Endothelial cell of umbilical vein (primary cell): ENCODE measurements around the gene FAM168A. TPM values are rescaled to one million over a fixed set of nuclear protein-coding genes. Genes with fewer than 3 reads are reported as not detected.
A peak's percentile ranks its signal among the peaks of the same experiment; 100 is the strongest.

Experiments
- BruUV-seq: library from RNA; stranded (reverse); fragments of 400-500 nt; replicated peaks from 2 replicates; lab custom pipeline; 2021; lab: Mats Ljungman, UMichigan
- CTCF ChIA-PET: fragments of 300-600, 350-600 bp; sonication (Branson Sonifier 250); formaldehyde crosslinking; loops from one replicate; lab custom pipeline; 2021; ENCODE audit warnings: antibody characterized with exemption, inconsistent platforms; lab: Charles Lee
- POLR2A ChIA-PET: fragments of 300-600, 350-600 bp; sonication (Branson Sonifier 250); formaldehyde crosslinking; loops from one replicate; lab custom pipeline; 2021; ENCODE audit warnings: antibody characterized with exemption, inconsistent platforms; lab: Charles Lee
- DNase-seq: peaks from one replicate; pipeline ENCODE4 v3.0.0-alpha.2; 2011; ENCODE audit warnings: low read depth, low spot score
- FAIRE-seq: peaks from 2 replicates; lab custom pipeline; 2011; peaks lifted over from hg19 to GRCh38; lab: Jason Lieb, UNC
- H2AFZ ChIP-seq: 2 replicates; pipeline ENCODE4 v1.6.0; 2012; ENCODE audit warnings: low read depth, low read length, control low read depth, inconsistent platforms
- H3K27ac ChIP-seq: 2 replicates; pipeline ENCODE4 v1.5.1; 2011; ENCODE audit warnings: low read depth, mild to moderate bottlenecking, control low read depth, low read length, moderate library complexity; ENCODE audit not compliant: insufficient read depth
- H3K27me3 ChIP-seq, 2 experiments: 2 replicates each; pipeline versions ENCODE4 v1.6.0 to v1.6.1; 2011; ENCODE audit warnings: low read length in 2 of 2, mixed read lengths in 1 of 2; ENCODE audit not compliant: control insufficient read depth in 2 of 2, insufficient read depth in 2 of 2
- H3K36me3 ChIP-seq, 2 experiments: 2 replicates in 1 of 2; 3 replicates in 1 of 2; pipeline ENCODE4 v1.5.1; 2011; ENCODE audit warnings: low read length in 2 of 2, mild to moderate bottlenecking in 1 of 2, moderate library complexity in 1 of 2; ENCODE audit not compliant: control insufficient read depth in 2 of 2, insufficient read depth in 2 of 2; ENCODE audit errors: extremely low read depth in 1 of 2
- H3K4me1 ChIP-seq: 3 replicates; pipeline ENCODE4 v1.5.1; 2011; ENCODE audit warnings: mild to moderate bottlenecking, low read length; ENCODE audit not compliant: control insufficient read depth, insufficient read depth; ENCODE audit errors: extremely low read depth
- H3K4me2 ChIP-seq: 2 replicates; pipeline ENCODE4 v1.6.1; 2011; ENCODE audit warnings: low read length, control low read depth, mixed read lengths; ENCODE audit not compliant: insufficient read depth
- H3K4me3 ChIP-seq, 3 experiments: fragments of 200-600 bp in 1 of 3; sonication (generic), shearing (Covaris generic) in 1 of 3; replicated peaks in 1 of 3; 2 replicates each; pipeline ENCODE4 v1.5.1; 2011 to 2016; ENCODE audit warnings: control low read depth in 3 of 3, low read length in 3 of 3, mild to moderate bottlenecking in 2 of 3, inconsistent platforms in 1 of 3, low read depth in 1 of 3, moderate library complexity in 1 of 3; ENCODE audit not compliant: insufficient read depth in 1 of 3
- H3K79me2 ChIP-seq: 2 replicates; pipeline ENCODE4 v1.6.0; 2012; ENCODE audit warnings: low read length, inconsistent platforms; ENCODE audit not compliant: control insufficient read depth, insufficient read depth
- H3K9ac ChIP-seq: replicated peaks from 2 replicates; pipeline ENCODE3; 2011; ENCODE audit warnings: low read length, control low read depth; ENCODE audit not compliant: insufficient read depth; ENCODE audit errors: extremely low read depth
- H3K9me1 ChIP-seq: replicated peaks from 3 replicates; pipeline ENCODE4 v1.6.0; 2011; ENCODE audit warnings: mild to moderate bottlenecking, low read length; ENCODE audit not compliant: control insufficient read depth, insufficient read depth; ENCODE audit errors: extremely low read depth
- H3K9me3 ChIP-seq: replicated peaks from 2 replicates; pipeline ENCODE4 v1.5.1; 2012; ENCODE audit warnings: low read length, inconsistent platforms; ENCODE audit not compliant: control insufficient read depth, insufficient read depth
- H4K20me1 ChIP-seq: replicated peaks from 2 replicates; pipeline ENCODE3; 2011; ENCODE audit warnings: mild to moderate bottlenecking, low read length; ENCODE audit not compliant: control insufficient read depth, insufficient read depth; ENCODE audit errors: extremely low read depth
- CTCF ChIP-seq, 2 donors: IDR thresholded peaks; 1 replicate in 1 of 2; 2 replicates in 1 of 2; pipeline ENCODE4 v1.5.1; 2011; ENCODE audit warnings: low read length in 2 of 2, mild to moderate bottlenecking in 2 of 2, moderate library complexity in 2 of 2, control low read depth in 1 of 2, inconsistent platforms in 1 of 2, low read depth in 1 of 2; ENCODE audit not compliant: insufficient read depth in 1 of 2; ENCODE audit errors: extremely low read depth in 1 of 2
- EZH2 ChIP-seq: IDR thresholded peaks from 2 replicates; pipeline ENCODE4 v1.6.1; 2012; ENCODE audit warnings: borderline replicate concordance, low read depth, mild to moderate bottlenecking, moderate library complexity, low read length, inconsistent platforms; ENCODE audit not compliant: severe bottlenecking
- FOS ChIP-seq: IDR thresholded peaks from 2 replicates; pipeline ENCODE4 v1.6.1; 2011; ENCODE audit warnings: mild to moderate bottlenecking, low read length, moderate library complexity, borderline replicate concordance; ENCODE audit not compliant: insufficient read depth
- GATA2 ChIP-seq: IDR thresholded peaks from 2 replicates; pipeline ENCODE4 v1.7.0; 2011; ENCODE audit warnings: low read depth, mild to moderate bottlenecking, moderate library complexity, mixed read lengths, low read length; ENCODE audit not compliant: insufficient read length, insufficient read depth
- JUN ChIP-seq: IDR thresholded peaks from 2 replicates; pipeline ENCODE4 v1.6.1; 2011; ENCODE audit warnings: borderline replicate concordance, low read depth; ENCODE audit not compliant: insufficient read length, insufficient read depth
- MAX ChIP-seq: IDR thresholded peaks from 2 replicates; pipeline ENCODE4 v1.6.1; 2011; ENCODE audit not compliant: insufficient read depth, insufficient read length
- MYC ChIP-seq: IDR thresholded peaks from one replicate; pipeline ENCODE4 v1.6.1; 2011; ENCODE audit warnings: mild to moderate bottlenecking, low read depth, low read length
- POLR2A ChIP-seq: IDR thresholded peaks from 2 replicates; pipeline ENCODE4 v1.6.1; 2012; ENCODE audit warnings: low read depth, mild to moderate bottlenecking, control low read depth, low read length
- POLR2AphosphoS5 ChIP-seq: IDR thresholded peaks from 2 replicates; pipeline ENCODE4 v1.6.1; 2012; ENCODE audit warnings: low read depth, mild to moderate bottlenecking, control low read depth, low read length, moderate library complexity; ENCODE audit not compliant: insufficient read depth
- dilution Hi-C: fragments of 300-500 bp; cut with MboI; formaldehyde crosslinking; loops from one replicate; pipeline ENCODE4 v1.15.0; 2019; ENCODE audit warnings: low sequenced_read_pairs; ENCODE audit not compliant: extremely low pct_ligation_motif_present
- intact Hi-C: fragments of 100-400 bp; cut with micrococcal nuclease; formaldehyde crosslinking; loops from one replicate; pipeline ENCODE4 v1.10.0; 2022
- polyA plus RNA-seq, 4 experiments: library from polyadenylated mRNA; depleted of rRNA in 3 of 4; stranded (reverse) in 3 of 4; unstranded in 1 of 4; fragments of >200 nt; gene quantifications; 2 replicates each; pipeline versions ENCODE4 v1.2.1 to v1.2.3, GENCODE V29; 2011 to 2012; ENCODE audit warnings: missing spikeins in 1 of 4
- total RNA-seq: library from RNA; stranded (reverse); gene quantifications from 2 replicates; pipeline ENCODE4 v1.2.3, GENCODE V29; 2021

The FAM168A gene
- total and polyA plus RNA-seq, 2 donors (not counting 3 experiments of a cell fraction or from before 2014, with no cell fraction given), result 17.0 to 20.5 TPM

- no peak for FAIRE-seq
- no peak for TF ChIP-seq EZH2
- dilution Hi-C loops, result no loop called here
Observed at GRCh38 chr11:73539506-73540084, 58.3 kb downstream of the FAM168A start.

GRCh38 chr11:73538381-73538872 lies 59.5 kb downstream of the FAM168A start:
- CTCF ChIA-PET, result interaction anchor here (1.0 to 1.6 kb wide), 3 partner anchors 27 to 87 kb away, joined by 4 read pairs; no protein-coding TSS in a partner anchor
- BruUV-seq, result no TSS peak
- Histone ChIP-seq H3K4me3 (no peak overlapping the region), H3K9me3 (no peaks in the 10 kb centered on the region), H2AFZ (no peak overlapping the region), H3K27me3 (no peaks in the 10 kb centered on the region), H3K9ac (no peak overlapping the region), H3K9me1 (no peaks in the 10 kb centered on the region), H3K36me3 (no peaks in the 10 kb centered on the region), H3K4me1 (no peaks in the 10 kb centered on the region), H3K79me2 (no peaks in the 10 kb centered on the region), H4K20me1 (peaks cover 2% of the 10 kb centered on the region), H3K27ac (no peak overlapping the region), H3K4me2 (no peak overlapping the region)
- TF ChIP-seq POLR2A (no peak), FOS (no peak), GATA2 (no peak), CTCF (IDR thresholded peaks at IDR 0.05; ENCODE audit: extremely low read depth in 1 of 2, insufficient read depth in 1 of 2, low read depth in 1 of 2, low read length in 2 of 2) (no peak), JUN (no peak), MAX (no peak), EZH2 (no peak), MYC (no peak), POLR2AphosphoS5 (no peak)
- peak; percentile 72 for FAIRE-seq
- intact Hi-C loops (no loop called here), dilution Hi-C loops (no loop called here)
- DNase-seq, result peak; percentile 64
- POLR2A ChIA-PET, result interaction anchor here (0.7 kb wide), 1 partner anchor 18 kb away, joined by 3 read pairs; no protein-coding TSS in a partner anchor

More at GRCh38 chr11:73539506-73540084, 58.3 kb downstream of the FAM168A start:
- H3K4me2 ChIP-seq, result no peak overlapping the region
- peaks cover 2% of the 10 kb centered on the region for H4K20me1 ChIP-seq
- POLR2A ChIA-PET, result interaction anchor here (0.5 kb wide), 1 partner anchor 82 kb away, joined by 9 read pairs; no protein-coding TSS in a partner anchor
- DNase-seq, result no peak
- no peak overlapping the region for H3K4me3 ChIP-seq
- no peaks in the 10 kb centered on the region for H3K4me1 ChIP-seq
- H3K27me3 ChIP-seq, result no peaks in the 10 kb centered on the region
- no peaks in the 10 kb centered on the region for H3K9me1 ChIP-seq
- no TSS peak for BruUV-seq
- H3K36me3 ChIP-seq, result no peaks in the 10 kb centered on the region
- H3K9ac ChIP-seq, result no peak overlapping the region
- H2AFZ ChIP-seq, result no peak overlapping the region
- CTCF ChIA-PET, result interaction anchor here (1.0 to 1.5 kb wide), 2 partner anchors 28 to 86 kb away, joined by 4 read pairs; no protein-coding TSS in a partner anchor
- H3K27ac ChIP-seq, result no peak overlapping the region
- intact Hi-C loops, result no loop called here
- no peaks in the 10 kb centered on the region for H3K9me3 ChIP-seq
- H3K79me2 ChIP-seq, result no peaks in the 10 kb centered on the region
